SU-DHL-6 (cell line): Measurements from ENCODE around the gene PEX10.

Experiments
- H2AFZ ChIP-seq: fragments of 200-600 bp; sonication (generic); 2 replicates; pipeline ENCODE4 v1.6.1; 2014; ENCODE audit warnings: low read depth, mild to moderate bottlenecking, moderate library complexity, mixed read lengths, antibody characterized with exemption, low read length; ENCODE audit not compliant: severe bottlenecking
- H3F3A ChIP-seq: fragments of 200-600 bp; shearing (Covaris generic); 2 replicates; pipeline ENCODE4 v1.6.0; 2016; ENCODE audit warnings: antibody characterized with exemption, mild to moderate bottlenecking; ENCODE audit not compliant: insufficient read depth
- H3K27ac ChIP-seq: fragments of 200-600 bp; sonication (generic); 2 replicates; pipeline ENCODE4 v1.5.1; 2016; ENCODE audit warnings: low read depth, mild to moderate bottlenecking, low read length, moderate library complexity, mixed read lengths
- H3K27me3 ChIP-seq: fragments of 200-600 bp; sonication (generic), shearing (Covaris generic); 2 replicates; pipeline ENCODE4 v1.6.0; 2014; ENCODE audit warnings: mild to moderate bottlenecking, low read length
- H3K36me3 ChIP-seq: fragments of 200-600 bp; sonication (generic); 2 replicates; pipeline ENCODE4 v1.6.1; 2014; ENCODE audit warnings: mild to moderate bottlenecking, low read length, mixed read lengths
- H3K4me2 ChIP-seq: fragments of 300-600, 200-600 bp; shearing (Covaris generic), sonication (generic); 2 replicates; pipeline ENCODE4 v1.6.0; 2014; ENCODE audit warnings: low read length, low read depth, mild to moderate bottlenecking; ENCODE audit not compliant: poor library complexity, severe bottlenecking
- H3K4me3 ChIP-seq: fragments of 200-600 bp; sonication (generic); 2 replicates; pipeline ENCODE4 v1.5.1; 2014; ENCODE audit warnings: antibody characterized with exemption, low read length, mild to moderate bottlenecking, mixed read lengths; ENCODE audit not compliant: insufficient read depth, poor library complexity, severe bottlenecking
- H3K79me2 ChIP-seq: fragments of 200-600 bp; sonication (generic); 2 replicates; pipeline ENCODE4 v1.6.1; 2014; ENCODE audit warnings: mild to moderate bottlenecking, low read length, moderate library complexity; ENCODE audit not compliant: insufficient read depth
- H3K9ac ChIP-seq: fragments of 200-600 bp; sonication (generic); 2 replicates; pipeline ENCODE4 v1.7.0; 2014; ENCODE audit warnings: mild to moderate bottlenecking, low read length
- H3K9me2 ChIP-seq: fragments of 200-600 bp; sonication (generic); replicated peaks from 2 replicates; pipeline ENCODE4 v1.6.1; 2014; ENCODE audit warnings: low read length; ENCODE audit not compliant: insufficient read depth
- H3K9me3 ChIP-seq: fragments of 200-600 bp; sonication (generic); 2 replicates; pipeline ENCODE4 v1.6.1; 2014; ENCODE audit warnings: low read length, mixed read lengths; ENCODE audit not compliant: insufficient read depth
- H4K20me1 ChIP-seq: fragments of 200-600 bp; sonication (generic); 2 replicates; pipeline ENCODE4 v1.6.1; 2014; ENCODE audit warnings: low read depth, mild to moderate bottlenecking, antibody characterized with exemption, low read length, moderate library complexity, mixed read lengths
- CTCF ChIP-seq: fragments of 200-600 bp; sonication (generic); IDR thresholded peaks from one replicate; pipeline ENCODE4 v1.5.1; 2017; ENCODE audit warnings: antibody characterized with exemption, mild to moderate bottlenecking, low read length, moderate library complexity; ENCODE audit not compliant: insufficient read depth, poor library complexity, severe bottlenecking
- EZH2phosphoT487 ChIP-seq: fragments of 200-600 bp; sonication (generic), shearing (Covaris generic); conservative IDR thresholded peaks from 2 replicates; pipeline ENCODE4 v1.6.1; 2018; ENCODE audit warnings: mild to moderate bottlenecking, antibody characterized with exemption, low read length, moderate library complexity, mixed read lengths

PEX10 gene

GRCh38 chr1:2416403-2416802 is 4.0 kb upstream of the PEX10 start:
- no peaks in the 10 kb centered on the region for H3K27me3 ChIP-seq
- no peaks in the 10 kb centered on the region for H4K20me1 ChIP-seq
- H3K36me3 ChIP-seq, result no peaks in the 10 kb centered on the region
- no peak overlapping the region for H3K4me3 ChIP-seq
- no peaks in the 10 kb centered on the region for H3K79me2 ChIP-seq
- no peak overlapping the region for H3K27ac ChIP-seq
- H3K9me3 ChIP-seq, result no peaks in the 10 kb centered on the region
- H3K9ac ChIP-seq, result no peak overlapping the region
- TF ChIP-seq EZH2phosphoT487 (no peak), CTCF (no peak)
- H3K9me2 ChIP-seq, result no peaks in the 10 kb centered on the region
- H2AFZ ChIP-seq, result no peak overlapping the region
- no peak overlapping the region for H3K4me2 ChIP-seq
- no peaks in the 10 kb centered on the region for H3F3A ChIP-seq

- H4K20me1 ChIP-seq, result no peaks in the 10 kb centered on the region
- no peaks in the 10 kb centered on the region for H3K9me3 ChIP-seq
- H3K27me3 ChIP-seq, result no peaks in the 10 kb centered on the region
- no peak overlapping the region for H2AFZ ChIP-seq
- no peak overlapping the region for H3K4me3 ChIP-seq
- no peak overlapping the region for H3K27ac ChIP-seq
- H3K4me2 ChIP-seq, result no peak overlapping the region
- no peak overlapping the region for H3K9ac ChIP-seq
- TF ChIP-seq CTCF (no peak), EZH2phosphoT487 (no peak)
- H3K79me2 ChIP-seq, result no peaks in the 10 kb centered on the region
- no peaks in the 10 kb centered on the region for H3F3A ChIP-seq
- H3K9me2 ChIP-seq, result no peaks in the 10 kb centered on the region
- no peaks in the 10 kb centered on the region for H3K36me3 ChIP-seq
Measured at GRCh38 chr1:2415801-2416208, 3.4 kb upstream of the PEX10 start.

GRCh38 chr1:2415337-2415736 is 3.0 kb upstream of the PEX10 start:
- Histone ChIP-seq H3K79me2 (no peaks in the 10 kb centered on the region), H3K4me2 (no peak overlapping the region), H3K4me3 (no peak overlapping the region), H3K9ac (no peak overlapping the region), H3K27me3 (no peaks in the 10 kb centered on the region), H4K20me1 (no peaks in the 10 kb centered on the region), H3F3A (no peaks in the 10 kb centered on the region), H3K9me2 (no peaks in the 10 kb centered on the region), H3K36me3 (no peaks in the 10 kb centered on the region), H3K27ac (no peak overlapping the region), H3K9me3 (no peaks in the 10 kb centered on the region), H2AFZ (no peak overlapping the region)
- TF ChIP-seq EZH2phosphoT487, result no peak
- TF ChIP-seq CTCF, result no peak
